T follicular helper cell (primary cell): Measurements from ENCODE around the gene SPATA21.

Source experiments
- DNase-seq: peaks from one replicate; pipeline ENCODE4 v3.0.0-alpha.2; 2020; ENCODE audit warnings: low read depth

Gene SPATA21

GRCh38 chr1:16420424-16421118 is 16.7 kb downstream of the SPATA21 start:
- no peak for DNase-seq

DNA sequence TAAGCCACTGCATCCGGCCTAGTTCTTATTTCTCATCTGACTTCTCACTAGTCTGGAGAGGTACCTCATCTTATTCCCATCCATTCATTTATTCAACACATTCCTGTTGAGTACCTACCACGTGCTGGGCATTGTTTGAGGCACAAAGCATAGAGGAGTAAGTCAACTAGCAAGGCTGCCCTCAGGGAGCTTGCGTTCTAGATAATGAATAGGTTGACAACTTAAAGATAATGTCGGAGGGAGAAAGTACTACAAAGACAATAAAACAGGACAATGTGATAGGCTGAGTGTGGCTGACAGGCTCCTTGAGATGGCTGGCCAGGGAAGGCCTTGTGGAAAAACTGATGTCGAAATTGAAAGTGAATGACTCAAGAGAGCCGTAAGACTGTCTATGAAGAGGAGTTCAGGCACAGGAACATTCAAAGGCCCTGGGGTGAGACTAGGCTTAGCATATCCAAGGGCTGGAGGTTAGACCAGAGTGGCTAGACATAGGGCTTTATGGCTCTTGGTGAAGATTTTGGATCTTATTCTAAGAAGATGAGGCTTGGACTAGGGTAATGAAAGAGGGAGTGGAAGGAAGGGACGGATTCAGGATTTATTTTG is 18.3 kb downstream of the SPATA21 start:
- no peak for DNase-seq

DNA sequence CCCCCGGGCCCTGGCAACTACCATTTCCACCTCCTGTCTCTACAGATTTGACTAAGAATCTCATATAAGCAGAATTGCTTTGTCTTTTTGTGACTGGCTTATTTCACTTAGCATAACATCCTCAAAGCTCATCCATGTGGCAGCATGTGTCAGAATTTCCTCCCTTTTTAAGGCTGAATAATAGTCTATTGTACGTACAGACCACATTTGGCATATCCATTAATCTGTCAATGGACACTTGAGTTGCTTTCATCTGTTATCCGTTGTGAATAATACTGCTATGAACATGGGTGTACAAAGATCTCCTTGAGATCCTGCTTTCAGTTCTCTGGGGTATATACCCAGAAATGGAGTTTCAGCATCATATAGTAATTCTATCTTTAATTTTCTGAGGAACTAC is 24.0 kb downstream of the SPATA21 start:
- DNase-seq, result no peak

GRCh38 chr1:16410803-16411202 is 26.4 kb downstream of the SPATA21 start:
- no peak for DNase-seq

- DNase-seq, result no peak
These were observed 27.6 kb downstream of the SPATA21 start for GRCh38 chr1:16409536-16410152.

DNA sequence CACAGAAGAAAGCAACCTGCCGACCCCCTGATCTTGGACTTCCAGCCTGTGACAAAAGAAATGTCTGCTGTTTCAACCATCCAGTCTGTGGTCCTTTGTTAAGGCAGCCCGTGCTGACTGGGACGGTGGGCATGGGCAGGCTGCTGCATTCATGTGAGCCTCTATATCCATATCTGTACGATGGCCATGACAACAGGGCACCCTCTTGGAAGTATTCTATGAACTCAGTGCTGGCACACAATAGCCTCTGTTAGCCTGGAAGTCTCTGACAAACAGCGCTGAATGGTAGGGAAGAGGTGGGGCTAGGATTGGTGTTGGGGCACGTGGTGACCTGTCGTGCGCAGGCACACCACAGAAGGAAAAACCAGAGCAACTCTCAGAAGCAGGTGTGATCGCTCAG is 30.4 kb downstream of the SPATA21 start:
- no peak for DNase-seq

DNA sequence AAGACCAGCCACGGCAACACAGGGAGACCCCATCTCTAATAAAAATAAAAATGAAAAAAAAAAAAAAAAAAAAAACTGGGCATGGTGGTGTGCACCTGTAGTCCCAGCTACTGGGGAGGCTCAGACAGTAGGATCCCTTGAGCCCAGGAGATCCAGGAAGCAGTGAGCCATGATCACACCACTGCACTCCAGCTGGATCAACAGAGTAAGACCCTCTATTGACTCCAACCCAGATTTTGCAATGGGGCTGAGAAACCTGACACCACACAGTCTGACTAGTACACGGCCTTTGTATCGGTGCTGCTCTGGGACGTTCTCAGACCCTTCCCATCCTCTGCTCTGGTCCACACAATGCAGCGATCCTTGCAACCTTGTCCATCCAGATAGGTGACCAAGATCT is 31.8 kb downstream of the SPATA21 start:
- DNase-seq, result no peak

GRCh38 chr1:16402742-16403141 is 34.5 kb downstream of the SPATA21 start:
- DNase-seq, result no peak

- no peak for DNase-seq
These were observed 38.8 kb downstream of the SPATA21 start for GRCh38 chr1:16398371-16398953.

GRCh38 chr1:16397120-16397519 is 40.1 kb downstream of the SPATA21 start:
- no peak for DNase-seq

- DNase-seq, result no peak
These were observed 40.6 kb downstream of the SPATA21 start for GRCh38 chr1:16396591-16396990.

GRCh38 chr1:16394977-16395376 is 42.2 kb downstream of the SPATA21 start:
- DNase-seq, result no peak

GRCh38 chr1:16393570-16394521 is 43.4 kb downstream of the SPATA21 start:
- DNase-seq, result no peak

DNA sequence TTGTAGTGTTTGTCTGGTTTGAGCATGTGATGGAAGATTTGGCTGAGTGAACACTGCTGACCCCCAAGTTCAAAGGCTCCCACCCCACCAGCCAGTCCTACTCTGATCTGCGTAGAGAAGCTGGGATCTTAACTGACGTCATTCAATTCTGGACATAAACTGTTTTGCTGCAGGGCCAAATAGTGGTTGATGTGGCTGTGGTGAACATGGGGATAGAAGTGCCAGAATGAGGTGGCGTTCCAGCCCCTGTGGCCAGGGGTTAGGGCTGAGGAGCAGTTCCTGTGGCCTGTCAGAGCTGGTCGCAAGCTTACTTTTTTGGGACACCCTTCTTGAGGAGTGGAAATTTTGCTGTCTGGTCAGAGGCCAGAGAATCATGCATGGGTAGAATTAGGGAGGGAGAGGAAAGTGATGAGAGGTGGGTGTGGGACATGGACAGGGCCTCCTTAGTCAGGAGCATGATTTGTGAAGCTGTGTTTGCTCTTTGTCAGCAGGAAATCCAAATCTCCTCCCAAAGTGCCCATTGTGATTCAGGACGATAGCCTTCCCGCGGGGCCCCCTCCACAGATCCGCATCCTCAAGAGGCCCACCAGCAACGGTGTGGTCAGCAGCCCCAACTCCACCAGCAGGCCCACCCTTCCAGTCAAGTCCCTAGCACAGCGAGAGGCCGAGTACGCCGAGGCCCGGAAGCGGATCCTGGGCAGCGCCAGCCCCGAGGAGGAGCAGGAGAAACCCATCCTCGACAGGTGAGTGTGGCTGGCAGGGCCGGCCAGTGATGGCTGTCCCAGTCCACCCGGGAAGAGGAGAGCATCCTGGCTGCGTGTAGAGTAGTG is 44.3 kb downstream of the SPATA21 start:
- DNase-seq, result no peak

GRCh38 chr1:16391411-16391810 is 45.8 kb downstream of the SPATA21 start:
- no peak for DNase-seq

DNA sequence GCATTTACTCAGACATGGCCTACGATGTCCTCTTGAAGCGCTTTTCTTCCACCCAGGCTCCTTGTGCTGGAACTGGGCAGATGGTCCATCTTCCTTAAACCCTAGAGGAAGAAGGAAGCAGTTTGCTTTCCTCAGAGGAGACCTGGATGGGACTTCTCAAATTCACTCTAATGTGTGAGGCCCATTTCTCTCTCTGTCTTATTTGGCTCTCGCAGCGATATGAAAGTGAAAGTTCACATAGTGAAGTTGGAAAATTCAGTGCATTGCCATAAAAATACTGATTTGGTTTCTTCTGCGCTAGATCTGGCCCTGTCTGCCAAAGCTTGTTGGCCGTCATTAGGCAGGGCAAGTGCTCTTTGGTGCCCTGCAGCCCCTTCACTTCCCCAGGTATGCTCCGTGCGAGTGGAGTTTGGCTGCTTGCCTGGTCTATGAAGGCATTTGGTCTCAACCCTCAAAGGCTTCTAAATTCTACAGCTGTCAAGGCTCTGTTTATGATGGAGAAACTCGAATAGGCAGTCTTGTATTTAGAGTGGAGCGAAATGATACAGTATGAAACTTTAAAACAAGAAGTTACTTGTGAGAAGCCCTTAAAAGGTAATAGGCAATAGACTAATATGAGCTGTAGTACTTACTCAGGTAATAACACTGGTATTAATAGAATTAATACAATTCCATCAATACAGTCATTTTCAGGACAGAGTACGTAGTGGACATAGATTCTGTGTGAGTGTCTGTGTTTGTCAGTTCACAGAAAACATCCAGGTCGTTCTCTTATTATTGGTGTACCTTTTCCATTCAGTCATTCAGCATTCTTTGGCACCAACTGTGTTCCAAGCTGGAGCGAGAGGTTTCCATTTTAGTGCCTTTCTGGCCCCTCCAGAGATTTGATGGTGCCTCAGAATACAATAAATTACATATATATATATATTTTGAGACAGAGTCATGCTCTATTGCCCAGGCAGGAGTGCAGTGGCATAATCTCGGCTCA is 49.7 kb downstream of the SPATA21 start:
- DNase-seq, result no peak

DNA sequence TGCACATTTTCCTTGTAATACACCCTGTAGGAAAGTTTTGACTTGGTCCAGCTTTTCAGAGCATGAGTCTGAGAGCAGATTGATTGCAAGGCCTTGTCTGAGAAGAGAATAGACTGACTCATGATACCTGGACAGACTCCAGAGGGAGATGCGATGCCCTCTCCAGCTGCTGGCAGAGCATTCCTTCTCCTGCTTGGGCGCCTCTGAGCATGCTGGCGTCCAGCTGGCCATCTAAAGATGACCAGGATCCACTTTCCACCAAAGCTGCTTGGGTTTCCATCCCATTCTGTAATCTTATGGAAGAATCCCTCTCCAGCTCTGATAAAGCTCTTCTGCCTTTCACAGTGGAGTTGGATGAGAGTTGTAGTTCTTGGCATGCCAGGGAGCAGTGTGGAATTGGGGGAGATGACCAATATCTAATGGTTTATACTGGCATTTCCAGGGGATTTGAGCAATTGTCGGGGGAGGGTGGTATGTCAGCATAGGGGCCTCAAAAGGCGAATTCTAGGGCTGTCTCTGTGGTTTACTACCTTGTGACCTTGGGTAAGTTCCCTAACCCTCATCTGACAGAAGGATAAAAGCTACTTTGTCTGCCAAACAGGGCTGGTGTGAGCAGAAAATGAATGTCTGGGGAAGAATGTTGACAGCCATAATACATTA is 50.6 kb downstream of the SPATA21 start:
- DNase-seq, result no peak

DNA sequence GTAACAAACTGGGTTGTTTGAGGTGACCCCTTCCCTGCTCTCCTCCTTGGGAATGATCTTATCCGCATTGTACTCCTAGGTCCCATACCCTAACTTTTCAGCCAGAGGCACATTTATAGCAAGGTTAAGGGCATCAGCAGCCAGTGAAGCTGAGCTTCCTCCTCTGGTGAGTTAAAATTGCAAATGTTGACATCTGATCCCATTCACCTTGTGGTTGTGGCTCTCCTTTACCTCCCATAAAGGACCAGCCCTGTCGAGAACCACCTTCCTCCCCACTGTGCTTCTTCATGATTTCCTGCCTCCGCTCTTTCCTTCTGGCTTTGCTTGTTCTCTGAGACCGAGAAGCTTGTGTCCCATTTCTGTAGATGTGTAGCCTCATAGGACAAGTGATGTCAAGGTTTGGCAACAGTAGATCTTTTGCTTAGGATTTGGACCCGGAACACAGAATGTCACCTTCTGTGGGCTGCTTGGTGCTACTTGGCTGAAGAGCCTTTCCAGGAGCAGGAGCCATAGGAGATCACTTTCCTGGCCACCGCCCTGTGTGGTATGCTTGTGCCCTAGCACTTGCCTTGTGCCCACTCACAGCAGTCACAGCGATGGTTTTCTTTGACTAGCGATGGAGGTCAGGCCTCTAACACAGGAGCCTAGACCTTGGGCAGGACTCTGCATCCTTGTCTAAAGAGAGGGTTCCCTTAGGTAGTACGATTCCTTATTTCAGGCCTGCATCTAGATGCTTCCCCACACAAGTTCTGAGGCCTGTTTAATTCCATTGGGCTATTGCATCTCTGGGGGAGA is 51.4 kb downstream of the SPATA21 start:
- no peak for DNase-seq
